Measurements from ENCODE around the gene POU2AF1. TPM values are rescaled to one million over a fixed set of nuclear protein-coding genes. Genes with fewer than 3 reads are reported as not detected.

Gene POU2AF1
- polyA plus RNA-seq, 2 of the 4 experiments (the other 2 are of a cell fraction) = not detected

GRCh38 chr11:111350811-111351210, 28.3 kb downstream of the POU2AF1 start (continued):
- TF ChIP-seq RCOR1 (IDR thresholded peaks at IDR 0.05; ENCODE audit: low read depth, low read length) (no peak), EP300 (IDR thresholded peaks at IDR 0.05) (no peak), SMC3 (IDR thresholded peaks at IDR 0.05) (no peak), MAX (IDR thresholded peaks at IDR 0.05) (no peak), ESRRA (IDR thresholded peaks at IDR 0.05; ENCODE audit: borderline replicate concordance, low read length) (no peak)

GRCh38 chr11:111349191-111349695, 29.8 kb downstream of the POU2AF1 start:
- ATAC-seq = no peak
- CTCF ChIA-PET = interaction anchor here (0.6 to 1.3 kb wide), 2 partner anchors 67 to 105 kb away, joined by 4 read pairs; no protein-coding TSS in a partner anchor
- WGBS (ENCODE audit: missing lambda C conversion rate) = 44% methylated on average over 2 of the region's 2 CpGs
- no peak overlapping the region for H3K4me3 ChIP-seq
- TF ChIP-seq GATA3 (IDR thresholded peaks at IDR 0.05; ENCODE audit: borderline replicate concordance) = no peak
- TF ChIP-seq CHD4 (IDR thresholded peaks at IDR 0.05; ENCODE audit: borderline replicate concordance) = no peak
- TF ChIP-seq MAFK (IDR thresholded peaks at IDR 0.05; ENCODE audit: partially characterized antibody) = no peak
- TF ChIP-seq SREBF2 (IDR thresholded peaks at IDR 0.05) = no peak
- no peak for TF ChIP-seq FOSL2 (IDR thresholded peaks at IDR 0.05)
- TF ChIP-seq FOSL2 (CRISPR knock-in tag; IDR thresholded peaks at IDR 0.05) = no peak
- no peak for TF ChIP-seq RFX5 (IDR thresholded peaks at IDR 0.05)
- TF ChIP-seq CTCF (IDR thresholded peaks at IDR 0.05) = no peak
- TF ChIP-seq RCOR1 (IDR thresholded peaks at IDR 0.05; ENCODE audit: low read depth, low read length) = no peak
- TF ChIP-seq KDM5A (IDR thresholded peaks at IDR 0.05) = no peak
- H3K9me3 ChIP-seq = no peaks in the 10 kb centered on the region
- POLR2A ChIA-PET = no interaction called here
- DNase-seq (ENCODE audit: low read depth in 1 of 2, low spot score in 1 of 2) = no peak
- no peak overlapping the region for H3K4me2 ChIP-seq
- FAIRE-seq = no peak
- H3K27ac ChIP-seq = no peak overlapping the region
- 0 out of 3 replicates have a peak, but pooled peaks cover 1% of the 10 kb centered on the region for H3K4me1 ChIP-seq

- H3K4me2 ChIP-seq = no peak overlapping the region
- H3K4me3 ChIP-seq = no peak overlapping the region
- POLR2A ChIA-PET = no interaction called here
- DNase-seq (ENCODE audit: low read depth in 1 of 2, low spot score in 1 of 2) = no peak
- H3K27ac ChIP-seq = no peak overlapping the region
- CTCF ChIA-PET = no interaction called here
- H3K4me1 ChIP-seq = 0 out of 3 replicates have a peak, but pooled peaks cover 8% of the 10 kb centered on the region
- H3K9me3 ChIP-seq = no peaks in the 10 kb centered on the region
- TF ChIP-seq HOXA7 (CRISPR knock-in tag; IDR thresholded peaks at IDR 0.05) = no peak
- TF ChIP-seq KDM1A (IDR thresholded peaks at IDR 0.05; ENCODE audit: low read depth) = no peak
- TF ChIP-seq EHF (CRISPR knock-in tag; IDR thresholded peaks at IDR 0.05) = no peak
- TF ChIP-seq EHMT2 (IDR thresholded peaks at IDR 0.05; ENCODE audit: low read depth) = no peak
- no peak for TF ChIP-seq MYC (IDR thresholded peaks at IDR 0.05; ENCODE audit: borderline replicate concordance, low read length)
- TF ChIP-seq EP300 (IDR thresholded peaks at IDR 0.05) = no peak
- no peak for TF ChIP-seq HMGXB4 (CRISPR knock-in tag; IDR thresholded peaks at IDR 0.05; ENCODE audit: borderline replicate concordance)
- no peak for TF ChIP-seq CBX2 (IDR thresholded peaks at IDR 0.05; ENCODE audit: borderline replicate concordance, low read depth)
- FAIRE-seq = no peak
- ATAC-seq = no peak
- 30% methylated on average over 3 of the region's 3 CpGs for WGBS (ENCODE audit: missing lambda C conversion rate)
These were observed 30.9 kb downstream of the POU2AF1 start for GRCh38 chr11:111348147-111348546.
